GM12878 (cell line): ENCODE measurements around the gene FAM200A. TPM values are rescaled to one million over a fixed set of nuclear protein-coding genes. Genes with fewer than 3 reads are reported as not detected.
"Not testable (repeated sequence)": the region's sequence is repeated elsewhere in the genome, so short reads cannot be mapped to it uniquely, and the experiment has no call there.

Experiments
- ATAC-seq: fragments of 200-7000 bp; cut with Tn5 transposase; 3 replicates; pipeline ENCODE4 v1.9.1; 2020; ENCODE audit warnings: mild to moderate bottlenecking, moderate library complexity
- BruUV-seq: library from RNA; stranded (reverse); fragments of 400-500 nt; replicated peaks from 2 replicates; lab custom pipeline; 2021; lab: Mats Ljungman, UMichigan
- CTCF ChIA-PET: fragments of 300-600 bp; sonication (Branson Sonifier 250); formaldehyde crosslinking; extraction: SDS; loops from one replicate; lab custom pipeline; 2021; ENCODE audit warnings: inconsistent platforms; lab: Yijun Ruan, JAX
- POLR2A ChIA-PET: fragments of 350-600 bp; formaldehyde crosslinking; extraction: SDS; loops from one replicate; lab custom pipeline; 2021; ENCODE audit warnings: inconsistent platforms; lab: Charles Lee
- RAD21 ChIA-PET: fragments of 300-600 bp; sonication (Branson Sonifier 250); formaldehyde crosslinking; loops from one replicate; lab custom pipeline; 2023; ENCODE audit warnings: antibody characterized with exemption; ENCODE audit not compliant: unreplicated experiment; lab: Charles Lee
- SMC1A ChIA-PET: fragments of 300-600 bp; sonication (Branson Sonifier 250); formaldehyde crosslinking; loops from one replicate; lab custom pipeline; 2023; ENCODE audit not compliant: unreplicated experiment, uncharacterized antibody; lab: Charles Lee
- DNase-seq: peaks from one replicate; pipeline ENCODE4 v3.0.0-alpha.2; 2011; ENCODE audit warnings: low read depth, low spot score
- FAIRE-seq: peaks from 3 replicates; lab custom pipeline; 2011; peaks lifted over from hg19 to GRCh38; lab: Jason Lieb, UNC
- H2AFZ ChIP-seq: 2 replicates; pipeline ENCODE4 v1.6.0; 2011; ENCODE audit warnings: low read depth, low read length, control low read depth; ENCODE audit not compliant: control insufficient read depth
- H3K27ac ChIP-seq: 2 replicates; pipeline ENCODE4 v1.5.1; 2011; ENCODE audit warnings: control low read depth; ENCODE audit not compliant: control insufficient read depth, insufficient read depth
- H3K27me3 ChIP-seq, 2 experiments: replicated peaks in 1 of 2; 2 replicates each; pipeline versions ENCODE4 v1.6.0 to v1.6.1; 2011; ENCODE audit warnings: low read length in 1 of 2; ENCODE audit not compliant: control insufficient read depth in 2 of 2, insufficient read depth in 2 of 2
- H3K36me3 ChIP-seq, 2 experiments: 2 replicates each; pipeline ENCODE4 v1.5.1; 2011; ENCODE audit warnings: low read length in 1 of 2; ENCODE audit not compliant: control insufficient read depth in 2 of 2, insufficient read depth in 2 of 2
- H3K4me1 ChIP-seq: 2 replicates; pipeline ENCODE4 v1.6.1; 2011; ENCODE audit warnings: mild to moderate bottlenecking, low read length, moderate library complexity, mixed read lengths; ENCODE audit not compliant: control insufficient read depth, insufficient read depth
- H3K4me2 ChIP-seq: 2 replicates; pipeline ENCODE4 v1.6.0; 2011; ENCODE audit warnings: control low read depth; ENCODE audit not compliant: control insufficient read depth, insufficient read depth
- H3K4me3 ChIP-seq: fragments of 200-600 bp; sonication (generic); 2 replicates; pipeline ENCODE4 v1.5.1; 2016
- H3K79me2 ChIP-seq: 2 replicates; pipeline ENCODE4 v1.6.0; 2011; ENCODE audit warnings: low read length; ENCODE audit not compliant: control insufficient read depth, insufficient read depth
- H3K9ac ChIP-seq: 2 replicates; pipeline ENCODE4 v1.8.0; 2011; ENCODE audit warnings: low read length, control low read depth, mixed read lengths; ENCODE audit not compliant: control insufficient read depth, insufficient read depth
- H3K9me3 ChIP-seq: replicated peaks from 3 replicates; pipeline ENCODE4 v1.5.1; 2011; ENCODE audit warnings: mild to moderate bottlenecking, low read length; ENCODE audit not compliant: control insufficient read depth, insufficient read depth
- H4K20me1 ChIP-seq: 2 replicates; pipeline ENCODE4 v1.6.0; 2011; ENCODE audit not compliant: control insufficient read depth, insufficient read depth
- BCLAF1 ChIP-seq: fragments of 450-650 bp; IDR thresholded peaks from 2 replicates; pipeline ENCODE4 v1.6.1; 2017; ENCODE audit warnings: antibody characterized with exemption, mild to moderate bottlenecking, moderate library complexity
- GATAD2B ChIP-seq: fragments of 450-650 bp; conservative IDR thresholded peaks from 2 replicates; pipeline ENCODE4 v1.6.1; 2017; ENCODE audit warnings: low read depth, mild to moderate bottlenecking, moderate library complexity
- HDGF ChIP-seq: fragments of 450-650 bp; IDR thresholded peaks from 2 replicates; pipeline ENCODE4 v1.6.1; 2016; ENCODE audit warnings: antibody characterized with exemption
- ZNF217 ChIP-seq: fragments of 450-650 bp; IDR thresholded peaks from 2 replicates; pipeline ENCODE4 v1.6.1; 2017; ENCODE audit warnings: antibody characterized with exemption, mild to moderate bottlenecking
- WGBS: methylation state at CpG from one replicate; pipeline ENCODE4 v1.1.6; 2016; ENCODE audit warnings: low lambda C conversion rate; ENCODE audit not compliant: insufficient replicate concordance, insufficient coverage; ENCODE audit errors: missing lambda C conversion rate; 5-methylcytosine and 5-hydroxymethylcytosine counted together
- in situ Hi-C: fragments of 300-500 bp; cut with MboI; formaldehyde crosslinking; loops from 9 replicates; pipeline ENCODE4 v1.14.3; 2018; ENCODE audit warnings: mixed read lengths
- intact Hi-C: fragments of 100-400 bp; cut with micrococcal nuclease; formaldehyde crosslinking; loops from one replicate; pipeline ENCODE4 v1.14.2; 2022; ENCODE audit not compliant: unreplicated experiment
- polyA plus RNA-seq, 11 experiments: library from polyadenylated mRNA; depleted of rRNA in 4 of 11; unstranded in 6 of 11; stranded (reverse) in 5 of 11; fragments of >200 nt; fragmentation: Nextera tagmentation in 4 of 11; fragmentation: Illumina TruSeq in 1 of 11; extraction: Ambion mirVana in 4 of 11; extraction: Trizol in 1 of 11; gene quantifications; 1 replicate in 1 of 11; 2 replicates in 10 of 11; pipeline versions ENCODE4 v1.2.1 to v1.2.3, GENCODE V29; 2011 to 2016; ENCODE audit warnings: inconsistent platforms in 2 of 11, missing spikeins in 2 of 11, low read depth in 1 of 11
- total RNA-seq, 4 experiments: library from RNA; depleted of rRNA in 3 of 4; stranded (reverse); fragments of >200 nt in 3 of 4; fragmentation: Illumina TruSeq in 1 of 4; extraction: Trizol in 1 of 4; gene quantifications; 2 replicates each; pipeline versions ENCODE4 v1.2.1 to v1.2.3, GENCODE V29; 2013 to 2021

Gene FAM200A
- total and polyA plus RNA-seq, 10 of the 15 experiments (the other 5 are each of a cell fraction or from before 2014, with no cell fraction given), result 2.7 to 9.0 (median 6.5) TPM

- TF ChIP-seq BCLAF1, result no peak
- no peak for TF ChIP-seq HDGF
- TF ChIP-seq ZNF217, result peak; percentile 4; the same call in 1 of the 2 replicates
- 0 out of 2 replicates have a peak, but pooled peaks have one; percentile 61 for TF ChIP-seq GATAD2B
These were observed 47.7 kb downstream of the FAM200A start (continued) for GRCh38 chr7:99504281-99504602.

- BruUV-seq, result TSS peak; percentile 48
These were observed 50.7 kb downstream of the FAM200A start for GRCh38 chr7:99501236-99501635.

More at GRCh38 chr7:99501236-99501635, 50.7 kb downstream of the FAM200A start:
- H3K27me3 ChIP-seq, in situ Hi-C loops, H3K4me1 ChIP-seq, ATAC-seq, H3K9ac ChIP-seq, H2AFZ ChIP-seq, FAIRE-seq, H3K4me3 ChIP-seq, RAD21 ChIA-PET, DNase-seq, H3K9me3 ChIP-seq, H3K36me3 ChIP-seq, SMC1A ChIA-PET, H3K27ac ChIP-seq, H4K20me1 ChIP-seq: not testable (repeated sequence)
- POLR2A ChIA-PET, result interaction anchor here (1.0 to 2.3 kb wide), 4 partner anchors 28 to 94 kb away, joined by 3 to 15 read pairs (median 6); partner anchors contain the start of genes BUD31 and ZNF655
- Histone ChIP-seq H3K4me2 (peak overlapping the region; percentile 46; the same call in 1 of the 2 replicates), H3K79me2 (peaks cover 54% of the 10 kb centered on the region)
- intact Hi-C loops, result loop anchor here (2.0 kb wide), 2 partner anchors 28 to 58 kb away; partner anchors contain the start of genes ZNF655 and ZNF789
- WGBS, result 96% methylated on average over 11 of the region's 12 CpGs
- CTCF ChIA-PET, result interaction anchor here (0.6 to 1.5 kb wide), 2 partner anchors 57 to 92 kb away, joined by 3 to 4 read pairs; partner anchors contain the start of genes BUD31, PDAP1 and ZNF655
